Cardiac septum (tissue), 1 donor: ENCODE results near the gene MAN2A1. TPM values are rescaled to one million over a fixed set of nuclear protein-coding genes. Genes with fewer than 3 reads are reported as not detected.

Experiments
- DNase-seq: peaks from one replicate; pipeline ENCODE4 v3.0.0-alpha.2; 2020; ENCODE audit warnings: low spot score
- intact Hi-C: fragments of 100-400 bp; cut with DNase I; formaldehyde crosslinking; loops from one replicate; pipeline ENCODE4 v1.14.0; 2022
- total RNA-seq: library from RNA; stranded (reverse); fragmentation: NEBNext Ultra II Directional; extraction: Animal tissue kit (Norgen Biotek cat#: 25700); gene quantifications from one replicate; pipeline ENCODE4 v1.2.1, GENCODE V29; 2021
- donor health status: DM: no; HTN: no; CAD: no.

Gene MAN2A1
- total RNA-seq, 1 donor from 2014 or later: 9.9 TPM

- DNase-seq: no peak
- intact Hi-C loops: no loop called here
These were observed 12.8 kb upstream of the MAN2A1 start for GRCh38 chr5:109676920-109677319.

GRCh38 chr5:109678447-109678846 lies 11.3 kb upstream of the MAN2A1 start:
- intact Hi-C loops: no loop called here
- no peak for DNase-seq

GRCh38 chr5:109681763-109682162 lies 8.0 kb upstream of the MAN2A1 start:
- intact Hi-C loops: no loop called here
- DNase-seq: no peak

- intact Hi-C loops: no loop called here
- no peak for DNase-seq
These were observed 7.3 kb upstream of the MAN2A1 start for GRCh38 chr5:109682383-109682782.

DNA sequence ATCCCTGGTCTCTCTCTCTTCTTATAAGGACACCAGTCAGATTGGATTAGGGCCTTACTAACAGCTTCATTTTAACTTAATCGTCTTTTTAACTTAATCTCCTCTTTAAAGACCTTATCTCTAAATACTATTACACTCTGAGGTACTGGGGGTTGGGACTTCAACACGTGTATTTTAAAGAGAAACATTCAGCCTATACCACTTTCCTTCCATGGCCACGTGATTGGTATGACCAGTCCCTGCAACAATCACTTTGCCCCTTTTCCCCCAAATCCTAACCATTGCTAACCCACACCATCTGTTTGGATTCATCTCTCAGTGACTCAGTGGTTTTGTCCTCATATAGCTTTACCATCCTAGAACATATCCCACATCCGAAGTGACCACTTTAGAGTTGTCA lies 3.8 kb upstream of the MAN2A1 start:
- no peak for DNase-seq
- intact Hi-C loops: no loop called here

- intact Hi-C loops: loop anchor here (2.0 kb wide), 2 partner anchors 278 to 940 kb away; no protein-coding TSS in a partner anchor
- DNase-seq: no peak
These were observed 1.1 kb upstream of the MAN2A1 start for GRCh38 chr5:109688630-109688969.

DNA sequence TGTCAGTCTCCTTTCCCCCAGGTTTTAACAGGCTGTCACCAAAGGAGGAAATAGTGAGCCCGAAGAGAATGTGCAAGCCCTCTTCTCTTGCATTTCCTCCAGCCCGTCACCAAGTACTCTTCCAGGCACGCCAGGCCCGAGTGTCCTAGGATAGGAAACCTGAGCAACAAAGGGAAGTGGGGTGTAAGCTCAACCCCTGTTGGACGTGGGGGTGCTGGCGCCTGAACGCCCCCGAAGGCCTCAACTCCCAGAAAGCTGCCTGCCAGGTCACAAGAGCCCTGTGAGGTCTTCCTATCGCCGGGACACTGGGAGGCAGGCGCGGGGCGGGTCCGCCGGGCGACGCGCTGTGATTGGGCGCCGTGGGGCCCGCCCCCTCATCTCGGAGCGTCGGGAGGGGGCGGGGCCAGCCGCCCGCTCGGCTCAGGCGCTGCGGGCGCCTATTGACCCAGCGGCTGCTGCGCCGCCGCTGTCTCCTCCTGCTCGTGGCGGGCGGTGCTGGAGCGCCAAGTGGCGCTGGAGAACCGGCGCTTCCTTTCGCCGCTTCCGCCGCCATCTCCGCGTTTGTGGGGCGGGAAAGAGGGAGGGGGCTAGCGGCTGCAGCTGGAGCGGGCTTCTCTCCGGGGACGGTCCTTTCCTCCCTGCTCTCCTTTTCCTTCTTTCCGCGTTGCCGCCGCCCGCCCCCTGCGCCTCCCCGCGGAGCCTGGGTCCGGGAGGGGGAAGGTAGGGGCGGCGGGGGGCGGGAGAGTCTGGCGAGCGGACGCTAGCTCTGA lies 572 bp upstream of the MAN2A1 start:
- peak; percentile 94 for DNase-seq
- intact Hi-C loops: loop anchor here (2.0 kb wide), 2 partner anchors 278 to 940 kb away; no protein-coding TSS in a partner anchor

GRCh38 chr5:109690242-109690974 lies 681 bp downstream of the MAN2A1 start:
- intact Hi-C loops: no loop called here
- peak; percentile 79 for DNase-seq

DNA sequence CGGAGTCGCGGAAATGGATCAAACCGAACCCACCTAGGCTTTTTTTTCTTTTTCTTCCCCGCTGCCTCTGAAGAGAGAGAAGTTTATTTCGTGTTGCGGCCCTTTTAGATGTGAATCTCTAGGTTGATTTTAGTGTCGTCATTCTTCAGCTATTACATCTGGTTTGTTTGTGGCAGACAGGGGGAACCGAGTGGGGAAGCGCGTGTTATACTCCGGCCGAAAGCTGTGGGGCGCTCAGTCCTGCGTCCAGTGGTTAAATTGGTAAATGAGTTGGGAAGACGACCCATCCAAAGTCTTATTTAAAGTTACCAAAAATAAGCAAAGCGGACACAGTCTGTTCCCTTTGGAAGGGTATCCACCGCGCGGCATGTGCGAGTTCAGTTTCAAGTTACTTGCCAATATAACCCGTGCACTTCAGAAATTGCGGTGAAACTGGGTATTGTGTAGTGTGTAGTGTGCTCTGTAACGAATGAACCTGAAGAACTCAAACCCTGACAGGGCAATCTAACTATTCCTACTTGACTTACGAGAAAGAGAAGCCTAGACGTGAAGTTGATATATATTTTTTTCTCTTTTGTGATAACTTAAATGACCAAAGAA lies 1.3 kb downstream of the MAN2A1 start:
- peak; percentile 92 for DNase-seq
- intact Hi-C loops: no loop called here

DNA sequence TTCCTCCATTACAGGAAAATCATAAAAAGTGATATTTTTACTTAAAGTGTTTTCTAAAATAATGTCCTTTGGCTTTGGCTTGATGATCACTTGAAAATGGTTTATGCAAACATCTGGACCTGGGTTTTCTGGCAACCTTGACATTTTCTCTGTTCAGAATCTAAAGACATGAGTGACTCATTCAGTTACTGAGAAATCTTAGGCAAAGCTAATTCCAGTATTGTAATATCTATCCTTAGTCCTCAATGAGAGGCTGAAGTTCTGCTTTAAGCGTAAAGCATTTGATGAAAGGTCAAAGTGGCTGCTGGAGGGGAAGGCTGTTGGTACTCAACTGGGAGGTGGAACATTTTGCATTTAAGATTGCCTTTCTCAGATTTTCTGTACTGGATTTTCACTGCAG lies 2.3 kb downstream of the MAN2A1 start:
- intact Hi-C loops: no loop called here
- no peak for DNase-seq

GRCh38 chr5:109692852-109693251 lies 3.1 kb downstream of the MAN2A1 start:
- no peak for DNase-seq
- intact Hi-C loops: no loop called here

DNA sequence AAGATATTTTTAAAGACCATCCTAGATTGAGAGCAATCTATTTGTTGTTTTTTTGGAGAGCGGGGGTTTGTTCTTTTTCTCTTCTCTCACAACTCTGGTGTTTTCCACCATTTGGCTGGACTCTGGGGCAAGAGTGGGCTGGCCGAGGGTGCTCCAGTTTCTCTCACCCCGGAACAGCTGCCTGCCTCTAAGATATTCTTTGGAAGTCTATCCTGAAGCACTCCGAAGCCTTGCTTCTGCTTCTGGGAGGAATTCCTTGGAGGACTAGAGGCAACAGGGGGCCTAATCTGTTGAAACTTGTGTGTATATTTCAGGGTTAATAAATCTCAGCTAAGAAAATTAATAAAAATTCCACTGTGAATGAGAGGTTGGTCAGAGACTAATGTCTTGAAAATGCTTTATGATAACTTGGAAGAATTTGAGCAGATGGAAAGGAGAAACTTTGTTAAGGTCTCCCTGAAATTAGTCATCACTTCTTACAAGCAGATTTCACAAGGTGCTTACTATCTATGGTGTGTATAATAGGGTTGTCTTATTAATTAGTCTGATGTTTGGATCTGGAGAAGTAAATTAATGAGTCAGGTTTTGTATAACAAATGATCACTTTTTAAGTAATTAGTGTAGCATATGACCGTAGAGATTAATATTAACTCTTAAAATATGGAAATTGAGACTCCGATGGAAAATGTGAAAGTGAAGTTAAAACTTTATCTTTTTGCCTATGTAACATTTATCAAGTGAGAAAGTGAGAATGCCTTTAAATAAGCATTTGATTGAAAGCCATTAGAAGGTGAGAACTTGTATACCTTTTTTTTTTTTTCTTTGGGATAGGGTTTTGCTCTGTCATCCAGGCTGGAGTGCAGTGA lies 4.0 kb downstream of the MAN2A1 start:
- intact Hi-C loops: no loop called here
- no peak for DNase-seq

- intact Hi-C loops: no loop called here
- no peak for DNase-seq
These were observed 4.7 kb downstream of the MAN2A1 start for GRCh38 chr5:109694451-109694891.

DNA sequence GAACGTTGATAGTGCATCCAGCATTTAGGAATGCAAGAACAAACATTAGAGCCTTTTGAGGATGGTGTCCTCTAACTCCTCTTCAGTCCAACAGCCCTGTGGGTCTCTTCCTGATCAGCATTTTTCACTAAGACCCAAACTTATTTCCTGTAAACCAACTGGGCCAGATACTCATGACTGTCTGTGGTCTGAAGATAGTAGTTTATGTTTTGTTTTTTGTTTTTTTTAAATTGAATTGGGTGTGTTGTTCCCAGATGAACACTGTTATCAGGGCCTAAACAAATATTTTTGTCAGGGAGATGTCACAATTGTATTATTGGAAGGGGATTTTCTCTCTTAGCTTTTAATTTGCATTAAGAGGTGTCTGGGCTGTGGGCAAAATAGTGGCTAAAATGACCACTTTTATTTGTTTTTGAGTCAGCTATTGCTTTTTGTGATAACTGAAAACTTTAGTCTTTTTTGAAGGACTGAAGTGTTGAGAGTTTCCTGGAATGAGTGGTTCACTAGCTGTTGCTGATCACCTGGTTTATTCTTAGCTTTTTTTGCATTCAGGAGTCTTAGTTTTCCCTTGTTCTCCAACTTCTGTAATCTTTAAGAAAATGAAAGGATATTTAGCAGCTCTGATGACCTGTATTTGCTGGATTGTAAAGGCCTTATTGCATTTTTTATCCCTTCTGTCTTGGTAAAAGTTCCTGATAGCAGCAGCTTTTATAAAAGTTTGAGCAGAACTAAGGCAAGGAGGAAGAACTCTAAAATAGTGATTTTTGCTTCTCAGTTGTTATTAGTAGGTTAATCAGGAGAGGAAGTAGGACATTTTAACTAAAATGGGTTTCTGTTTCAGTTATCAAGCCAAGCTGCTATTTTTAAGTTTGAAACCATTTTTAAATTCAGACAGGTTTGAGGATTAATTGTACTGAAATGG lies 5.5 kb downstream of the MAN2A1 start:
- intact Hi-C loops: no loop called here
- no peak for DNase-seq

DNA sequence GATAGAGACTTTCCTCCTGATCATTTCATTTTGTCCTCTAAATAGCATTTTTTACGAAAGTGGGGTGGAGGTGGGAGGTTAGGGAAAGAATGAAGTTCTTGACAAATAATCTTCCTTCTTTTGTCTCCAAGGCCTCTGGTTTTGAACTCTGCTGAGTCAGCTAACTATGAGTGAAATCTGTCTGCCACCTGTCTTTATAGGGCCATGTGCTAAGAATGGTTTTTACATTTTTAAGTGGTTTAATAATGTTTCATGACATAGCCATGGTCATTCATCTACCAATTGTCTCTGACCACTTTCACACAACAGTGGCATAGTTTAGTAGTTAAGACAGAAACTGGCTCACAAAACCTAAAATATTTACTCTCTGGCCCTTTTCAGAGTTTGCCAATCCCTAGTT lies 7.6 kb downstream of the MAN2A1 start:
- intact Hi-C loops: no loop called here
- DNase-seq: no peak

DNA sequence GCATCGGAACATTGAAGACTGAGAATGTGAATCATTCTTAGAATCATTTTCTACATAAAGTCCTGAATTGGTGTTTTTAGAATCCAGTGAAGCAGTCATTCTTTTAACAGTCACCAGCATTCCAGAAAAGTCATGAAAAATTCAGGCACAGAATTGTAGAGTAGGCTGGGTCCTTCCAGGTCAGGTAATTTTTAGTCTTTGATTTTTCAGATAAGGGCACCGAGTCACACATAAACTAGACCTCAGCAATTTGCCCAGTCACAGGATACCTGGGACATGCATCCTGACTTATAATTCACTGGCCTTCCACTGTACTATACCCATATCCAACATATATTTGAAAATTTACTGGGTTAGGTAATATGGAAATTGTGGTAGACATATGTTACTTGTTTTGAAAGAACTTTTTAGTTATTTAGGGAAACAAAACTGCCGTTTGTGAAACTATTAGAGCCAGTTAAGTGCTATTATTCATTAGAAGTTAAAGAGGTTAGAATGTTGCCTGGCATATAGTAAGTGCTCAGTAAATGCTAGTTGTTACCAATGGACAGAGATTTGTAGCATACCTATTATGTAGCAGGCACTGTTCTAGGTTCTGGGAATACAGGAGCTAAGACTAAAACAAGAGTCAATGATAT lies 10.9 kb downstream of the MAN2A1 start:
- DNase-seq: no peak
- intact Hi-C loops: no loop called here

DNA sequence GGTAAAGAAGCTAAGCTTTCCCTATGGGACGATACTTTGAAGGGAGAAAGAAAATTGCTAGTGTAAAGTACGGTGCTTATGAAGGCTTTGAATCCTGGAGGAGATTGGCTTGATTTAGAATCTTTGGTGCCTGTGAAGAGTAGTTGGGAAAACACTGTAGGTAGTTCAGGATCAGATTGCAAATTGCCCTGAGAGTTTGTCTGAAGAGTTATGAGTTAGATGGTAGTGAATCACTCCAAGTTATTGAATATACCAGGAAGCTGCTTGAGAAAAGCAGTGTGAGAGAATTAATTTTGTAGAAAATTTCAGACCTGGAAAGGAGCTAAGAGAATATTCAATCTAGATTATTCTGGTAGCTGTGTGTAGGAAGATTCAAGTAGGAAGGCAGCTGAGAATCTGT lies 11.5 kb downstream of the MAN2A1 start:
- no peak for DNase-seq
- intact Hi-C loops: no loop called here

DNA sequence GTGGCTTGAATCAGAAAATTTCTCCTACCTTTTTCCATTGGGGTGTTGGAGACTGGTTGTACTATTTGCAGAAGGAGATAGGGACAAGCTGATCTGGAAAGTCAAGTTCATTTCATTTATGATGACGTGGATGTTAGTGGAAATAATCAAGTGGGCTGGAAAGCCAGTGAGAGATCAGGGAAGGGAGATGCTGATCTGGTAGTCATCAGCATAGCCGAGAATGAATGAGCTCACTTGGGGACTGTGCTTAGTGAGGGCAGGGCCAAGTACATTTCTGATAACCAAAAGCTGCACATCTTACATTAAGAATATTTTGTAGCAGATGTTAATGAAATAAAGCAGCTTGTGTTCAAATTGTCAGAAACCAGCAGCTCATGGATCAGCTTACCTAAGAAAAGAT lies 12.1 kb downstream of the MAN2A1 start:
- intact Hi-C loops: no loop called here
- DNase-seq: no peak
